Effector CD8-positive, alpha-beta T cell (primary cell): ENCODE data around the gene TSPAN9.

ENCODE experiments used
- DNase-seq: peaks from one replicate; lab custom pipeline; 2025; lab: John Stamatoyannopoulos, UW

TSPAN9 gene

DNA sequence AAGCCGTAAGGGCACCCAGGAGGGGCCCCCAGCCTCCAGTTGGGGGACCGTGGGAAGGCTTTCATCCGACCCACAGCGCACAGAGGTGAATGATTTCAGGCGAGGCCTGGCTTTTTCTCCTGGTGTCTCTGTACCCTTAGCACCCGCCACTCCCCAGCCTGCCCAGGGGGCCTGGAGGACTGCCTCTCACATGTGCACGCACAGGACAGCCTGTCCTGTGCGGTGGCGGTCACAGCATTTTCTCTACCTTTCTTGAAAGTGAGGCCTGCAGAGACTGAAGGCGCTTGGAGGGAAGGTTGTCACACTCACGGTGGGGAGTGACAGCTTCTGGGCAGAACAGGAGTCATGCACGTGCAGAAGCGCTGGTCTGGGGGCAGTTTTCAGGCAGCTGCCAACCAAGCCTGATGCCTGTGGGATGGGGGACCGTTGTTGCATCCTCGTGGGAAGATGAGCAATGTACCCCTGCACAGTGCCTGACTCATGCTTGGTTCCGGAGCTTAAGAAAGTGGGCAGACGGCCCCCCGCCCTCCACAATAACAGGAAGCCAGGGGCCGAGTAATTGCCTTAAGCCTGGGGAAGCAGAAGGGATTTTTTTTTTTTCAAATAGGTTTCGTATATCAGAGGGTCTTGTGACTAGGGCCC is 148.1 kb downstream of the TSPAN9 start:
- DNase-seq = no peak

DNA sequence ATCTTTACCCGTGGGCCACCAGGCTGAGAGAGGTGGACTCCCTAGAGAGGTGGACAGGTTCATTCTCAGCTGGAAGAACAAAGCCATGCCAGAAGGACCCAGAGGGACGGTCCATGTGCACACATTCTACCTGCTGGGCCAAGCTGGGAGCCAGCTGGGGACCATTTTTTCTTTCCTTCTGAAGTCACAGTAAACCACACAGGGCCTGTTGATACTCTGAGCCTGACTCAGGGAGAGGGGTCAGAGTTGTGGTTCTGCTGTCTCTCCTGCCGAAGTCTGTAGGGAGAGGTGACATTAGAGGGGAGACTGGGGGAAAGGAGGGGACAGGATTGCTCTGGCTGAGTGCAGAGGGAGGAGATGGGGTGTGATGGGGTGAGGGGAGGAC is 148.6 kb downstream of the TSPAN9 start:
- DNase-seq = no peak

DNA sequence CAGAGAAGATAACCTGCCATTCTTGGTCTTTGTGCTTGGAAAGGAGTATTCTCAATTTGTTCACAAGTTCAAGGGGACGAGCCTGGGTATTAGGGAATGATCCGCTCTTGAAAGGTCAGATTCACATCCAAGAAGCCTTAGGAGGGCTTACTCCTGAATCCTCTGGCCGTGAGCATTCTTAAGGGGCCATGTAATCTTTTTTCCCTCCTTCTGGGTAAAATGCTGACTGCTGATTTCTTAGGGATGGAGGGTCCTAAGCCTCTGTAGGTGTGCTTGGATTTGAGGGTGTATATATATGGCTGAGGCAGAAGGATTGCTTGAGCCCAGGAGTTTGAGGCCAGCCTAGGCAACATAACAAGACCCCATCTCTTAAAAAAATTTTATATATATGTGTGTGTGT is 149.1 kb downstream of the TSPAN9 start:
- no peak for DNase-seq

DNA sequence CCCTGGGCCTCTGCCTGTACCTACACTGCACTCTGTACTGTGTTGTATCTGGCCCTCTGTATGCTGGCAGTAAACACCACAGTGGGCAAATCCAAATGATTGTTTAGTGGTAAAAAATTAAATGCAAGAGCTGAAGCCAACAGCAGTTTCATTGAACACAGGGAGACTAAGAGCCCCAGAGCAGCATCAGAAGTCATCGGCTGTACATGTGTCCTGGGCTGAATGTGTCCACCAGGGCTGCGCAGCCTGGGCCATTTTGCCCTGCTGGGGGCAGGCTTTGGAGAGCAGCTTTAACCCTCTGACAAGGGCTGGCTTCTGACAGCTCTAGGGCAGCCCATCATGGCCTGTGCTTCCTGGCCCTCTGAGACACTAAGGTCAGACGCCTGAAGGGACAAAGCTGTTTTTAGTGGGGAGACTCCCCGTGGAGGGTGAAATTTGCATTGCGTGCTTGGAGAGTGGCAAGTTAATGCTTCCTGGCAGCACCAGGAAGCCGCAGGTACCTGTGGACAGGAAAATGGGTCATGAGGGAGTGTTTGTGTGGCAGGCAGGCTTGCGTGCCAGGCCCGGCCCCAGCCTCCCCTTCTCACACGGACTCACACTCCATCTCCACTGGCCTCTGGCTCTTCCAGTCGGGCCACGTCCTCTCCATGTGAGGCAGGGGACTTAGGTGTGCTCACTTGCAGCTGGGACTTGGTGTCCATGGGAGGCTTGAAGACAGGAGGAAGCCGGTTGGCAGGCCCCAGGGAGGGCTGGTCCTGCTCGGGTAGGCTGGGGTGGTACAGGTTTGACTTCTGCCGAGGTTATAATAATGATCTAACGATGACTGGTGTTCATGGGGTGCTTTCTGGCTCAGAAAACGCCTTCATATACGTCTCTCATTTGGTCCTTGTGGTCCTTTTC is 150.1 kb downstream of the TSPAN9 start:
- DNase-seq = no peak

DNA sequence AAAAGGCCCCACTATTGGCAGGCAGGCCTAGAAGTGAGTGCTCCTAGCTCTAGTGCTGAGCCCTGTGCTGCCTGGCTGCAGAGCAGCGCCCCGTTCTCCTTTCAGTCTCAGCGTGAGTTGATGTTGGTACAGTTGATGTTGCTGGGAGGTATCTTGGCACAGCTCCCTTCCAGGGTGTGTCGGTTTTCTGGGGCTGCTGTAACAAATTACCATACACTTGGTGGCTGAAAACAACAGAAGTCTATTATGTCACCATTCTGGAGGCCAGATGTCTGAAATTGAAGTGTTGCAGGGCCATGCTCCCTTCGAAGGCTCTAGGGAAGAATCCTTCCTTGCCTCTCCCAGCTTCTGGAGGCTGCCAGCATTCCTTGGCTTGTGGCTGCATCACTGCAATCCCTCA is 151.4 kb downstream of the TSPAN9 start:
- DNase-seq = no peak

DNA sequence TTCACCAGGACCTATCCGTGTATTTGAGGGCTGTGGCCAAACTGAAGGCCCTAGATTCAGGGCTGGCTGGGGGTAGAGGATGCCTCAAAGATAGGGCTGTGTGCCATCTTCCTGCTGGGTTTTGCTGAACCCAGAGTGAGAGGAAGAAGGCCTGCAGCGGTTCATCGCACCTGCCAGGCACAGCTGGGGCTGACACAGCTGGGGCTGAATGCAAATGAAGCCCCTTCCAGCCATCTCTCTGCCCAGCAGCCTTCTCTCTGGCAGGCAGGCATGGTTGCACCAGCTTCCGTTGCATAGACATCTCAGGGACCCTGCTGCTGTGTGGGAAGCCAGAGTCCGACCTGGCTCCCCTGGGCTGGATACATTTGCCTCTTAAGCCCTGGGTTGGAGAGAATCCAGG is 152.4 kb downstream of the TSPAN9 start:
- DNase-seq = no peak

DNA sequence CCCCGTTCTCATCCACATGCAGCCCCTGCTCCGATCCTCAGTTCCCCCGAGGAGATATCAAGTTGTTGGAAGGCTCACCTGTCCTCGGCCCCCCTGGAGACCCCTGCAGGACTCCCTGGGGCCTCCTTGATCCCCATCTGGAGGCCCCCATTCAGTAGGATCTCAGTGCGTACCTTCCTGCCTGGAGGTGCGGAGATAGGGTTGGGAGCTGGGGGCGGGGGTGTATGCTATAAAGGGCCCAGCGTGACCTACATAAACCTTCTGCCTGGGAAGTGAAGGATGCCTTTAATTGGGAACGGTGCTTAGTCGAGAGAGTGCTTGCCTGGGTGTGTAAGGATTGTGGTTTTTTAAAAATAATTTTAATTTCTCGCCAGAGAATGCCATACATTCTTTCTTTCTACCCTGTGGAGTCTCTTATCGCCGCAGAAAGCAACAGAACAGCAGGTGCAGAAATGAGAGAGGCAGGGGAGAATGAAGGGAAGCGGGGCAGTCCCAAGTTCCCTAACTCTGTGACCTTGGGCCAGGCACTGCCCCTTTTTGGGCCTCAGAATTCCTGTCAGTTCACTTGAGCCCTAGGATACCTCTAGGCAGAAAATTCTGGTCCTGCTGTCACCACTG is 153.7 kb downstream of the TSPAN9 start:
- DNase-seq = no peak

DNA sequence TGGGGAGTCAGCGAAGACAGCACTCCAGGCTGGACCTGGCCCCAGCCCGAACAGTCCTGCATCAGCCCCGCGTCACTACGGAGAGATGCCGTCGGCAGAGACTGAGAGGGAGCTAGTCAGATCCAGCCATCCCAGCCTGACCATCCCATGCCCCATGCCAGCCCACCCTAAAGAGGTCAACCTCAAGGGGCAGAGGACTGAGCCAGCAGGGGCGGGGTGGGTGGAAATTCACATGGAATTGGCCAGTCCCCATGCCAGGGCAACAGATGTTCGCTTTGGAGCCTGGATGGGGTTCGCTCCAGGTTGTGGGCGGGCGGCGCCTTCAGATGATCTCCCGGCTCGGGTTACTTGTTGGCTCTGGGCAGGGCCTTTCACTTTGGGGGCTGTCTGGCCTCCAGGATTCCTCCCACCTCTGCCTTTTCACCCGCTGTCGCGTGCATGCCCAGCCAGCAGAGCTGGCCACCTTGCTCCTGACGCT is 154.3 kb downstream of the TSPAN9 start:
- DNase-seq = no peak

DNA sequence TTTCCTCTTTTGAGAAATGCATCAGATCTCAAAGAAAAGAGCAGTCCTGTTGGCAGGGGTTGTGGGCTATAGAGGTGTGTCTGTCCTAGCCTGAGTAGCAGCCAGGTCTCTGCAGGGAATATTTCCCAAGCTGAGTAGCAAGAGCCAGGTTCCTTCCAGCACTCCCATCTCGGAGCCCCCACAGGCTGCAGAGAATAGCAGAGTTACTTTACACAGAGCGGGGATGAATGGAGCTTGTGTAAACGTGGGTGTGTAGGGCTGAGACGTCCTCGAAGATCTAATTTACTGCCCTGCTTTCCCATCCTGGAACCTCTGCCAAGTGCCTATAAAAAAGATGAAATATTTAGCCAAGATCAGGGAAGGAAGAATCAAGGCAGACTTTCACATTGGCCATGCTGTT is 156.6 kb downstream of the TSPAN9 start:
- DNase-seq = no peak

DNA sequence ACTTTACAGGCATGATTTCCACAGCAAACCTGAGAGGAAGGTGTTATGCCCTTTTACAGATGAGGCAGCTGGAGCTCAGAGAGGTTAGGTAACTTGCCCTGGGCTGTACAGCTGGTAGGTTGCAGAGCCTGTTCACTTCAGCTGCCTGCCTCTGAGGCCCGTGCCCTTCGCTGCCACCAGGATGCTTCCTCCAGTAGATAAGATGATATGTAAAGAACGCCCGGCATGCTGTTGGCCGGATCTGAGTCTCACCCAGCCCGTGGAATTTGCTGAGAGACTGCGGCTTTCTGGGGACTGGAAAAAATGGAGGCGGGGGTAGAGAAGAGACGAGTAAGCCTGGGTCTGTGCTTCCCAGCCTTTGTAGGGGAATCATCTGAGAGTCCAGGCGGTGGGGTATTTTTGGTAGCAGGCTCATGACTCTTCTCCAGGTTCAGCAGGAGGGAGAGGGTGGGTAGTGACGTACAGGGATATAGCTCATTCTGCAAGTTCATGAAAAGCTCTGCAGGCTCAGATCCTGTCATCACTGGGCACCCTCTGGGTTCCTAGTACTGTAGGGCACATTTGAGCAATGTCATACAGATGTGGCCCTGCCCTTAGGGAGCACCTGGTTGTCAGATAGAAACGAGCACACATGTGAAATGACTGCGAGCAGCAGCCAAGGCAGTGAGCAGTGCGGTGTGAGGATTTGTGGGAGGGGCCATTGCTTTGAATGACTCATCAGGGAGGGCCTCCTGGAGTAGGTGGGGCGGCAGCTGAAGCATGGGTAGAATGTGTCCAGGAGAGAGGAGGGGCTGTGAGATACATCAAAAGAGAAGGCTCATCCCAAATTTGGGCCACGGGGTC is 159.4 kb downstream of the TSPAN9 start:
- DNase-seq = no peak

DNA sequence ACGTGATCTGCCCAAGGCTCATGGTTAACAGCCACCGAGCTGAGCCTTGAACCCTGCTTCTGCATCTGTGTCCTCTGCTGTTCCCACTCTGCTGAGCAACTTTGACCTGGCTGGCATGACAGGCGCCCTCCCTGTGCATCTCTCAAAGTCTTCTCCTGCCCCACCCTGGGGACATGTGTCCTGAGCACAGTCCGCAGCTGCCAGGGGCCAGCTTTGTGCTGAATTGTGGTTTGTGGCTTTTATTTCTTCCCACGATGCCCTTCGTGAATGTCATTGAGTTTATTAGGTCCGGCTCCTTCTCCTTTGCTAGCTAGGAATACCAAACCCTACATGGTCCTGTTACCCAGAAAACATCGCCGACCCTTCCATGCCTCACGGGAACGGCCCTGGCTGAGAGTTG is 161.0 kb downstream of the TSPAN9 start:
- DNase-seq = no peak

DNA sequence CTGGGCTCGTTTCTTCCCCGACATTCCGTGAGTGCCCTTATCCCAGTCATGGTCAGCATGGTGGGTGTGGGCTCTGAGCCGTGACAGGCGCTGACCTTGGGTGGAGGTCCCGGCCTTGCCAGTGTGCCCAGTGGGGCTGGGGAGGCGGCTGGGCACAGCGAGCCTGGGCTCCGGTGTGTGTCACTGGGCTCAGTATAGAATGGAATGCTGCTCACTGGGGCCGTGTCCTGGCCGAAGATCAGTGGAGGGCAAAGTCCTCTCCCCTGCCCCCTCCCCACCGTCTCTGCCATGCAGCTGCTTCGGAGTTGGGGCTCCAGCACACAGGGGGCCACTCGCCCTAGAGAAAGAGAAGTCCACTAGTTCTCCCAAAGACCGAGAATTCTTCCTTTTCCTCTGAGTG is 164.4 kb downstream of the TSPAN9 start:
- no peak for DNase-seq

DNA sequence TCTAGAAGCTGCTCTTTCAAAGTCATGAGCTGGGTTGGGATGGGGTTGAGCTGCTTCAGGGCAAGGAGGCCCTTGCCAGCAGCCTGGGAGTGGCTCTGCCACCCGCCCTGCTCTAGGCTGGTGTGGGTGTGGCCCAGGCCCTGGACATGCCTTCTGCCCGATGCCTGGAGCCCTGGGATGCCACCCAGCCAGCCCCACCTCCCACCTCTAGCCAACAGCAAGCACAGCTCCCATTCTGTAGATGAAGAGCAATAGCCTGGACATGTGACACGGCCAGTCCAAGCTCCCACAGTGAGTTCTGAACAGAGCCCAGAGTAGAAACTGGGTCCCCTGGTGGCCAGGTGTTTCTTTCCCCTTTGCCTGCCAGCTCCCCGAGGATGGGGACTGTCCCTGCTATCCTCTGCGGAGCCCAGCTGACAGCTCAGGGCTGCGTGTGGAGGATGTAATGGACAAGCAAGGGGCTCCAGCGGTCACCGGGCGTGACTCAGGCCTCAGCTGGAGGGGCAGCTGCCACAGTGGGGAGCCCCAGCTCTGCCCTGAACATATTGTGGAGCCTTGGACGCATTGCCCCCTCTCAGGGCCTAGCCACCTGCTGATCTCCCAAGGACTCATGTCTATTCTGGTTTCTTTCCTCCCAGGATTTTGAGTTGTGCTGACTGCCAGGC is 165.2 kb downstream of the TSPAN9 start:
- DNase-seq = no peak

DNA sequence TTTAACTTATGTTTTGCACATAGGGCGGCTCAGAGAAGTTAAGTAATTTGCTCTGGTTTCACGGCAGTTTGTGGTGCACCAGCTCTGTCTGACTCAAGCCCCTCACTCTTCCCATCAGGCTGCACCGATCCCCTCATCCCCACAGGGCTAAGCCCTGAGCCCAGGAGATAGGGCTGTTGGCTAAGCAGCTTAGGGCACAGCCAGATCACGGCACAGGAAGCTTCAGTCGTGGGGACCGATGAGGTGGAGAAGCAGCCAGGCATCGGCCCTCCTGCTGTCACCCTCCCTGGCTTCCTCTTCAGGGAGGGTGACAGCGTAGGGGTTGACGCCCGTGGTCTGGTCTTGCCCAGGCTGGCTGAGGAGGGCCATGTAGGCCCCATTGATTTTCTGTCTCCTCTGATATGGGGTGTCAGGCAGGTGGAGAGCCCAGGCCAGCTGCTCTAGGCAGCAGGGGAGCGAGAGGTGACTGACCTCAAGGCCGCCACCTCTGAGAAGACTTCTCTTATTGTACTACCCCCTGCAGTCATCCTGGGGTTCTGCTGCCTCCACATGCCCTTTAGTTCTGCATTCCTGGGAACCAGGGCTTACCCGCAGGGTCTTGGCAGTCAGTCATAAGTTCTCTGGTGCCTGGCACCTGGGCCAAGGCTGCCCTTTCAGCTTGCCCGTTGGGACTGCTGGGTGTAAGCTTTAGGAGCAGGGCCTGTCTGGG is 166.4 kb downstream of the TSPAN9 start:
- DNase-seq = no peak

DNA sequence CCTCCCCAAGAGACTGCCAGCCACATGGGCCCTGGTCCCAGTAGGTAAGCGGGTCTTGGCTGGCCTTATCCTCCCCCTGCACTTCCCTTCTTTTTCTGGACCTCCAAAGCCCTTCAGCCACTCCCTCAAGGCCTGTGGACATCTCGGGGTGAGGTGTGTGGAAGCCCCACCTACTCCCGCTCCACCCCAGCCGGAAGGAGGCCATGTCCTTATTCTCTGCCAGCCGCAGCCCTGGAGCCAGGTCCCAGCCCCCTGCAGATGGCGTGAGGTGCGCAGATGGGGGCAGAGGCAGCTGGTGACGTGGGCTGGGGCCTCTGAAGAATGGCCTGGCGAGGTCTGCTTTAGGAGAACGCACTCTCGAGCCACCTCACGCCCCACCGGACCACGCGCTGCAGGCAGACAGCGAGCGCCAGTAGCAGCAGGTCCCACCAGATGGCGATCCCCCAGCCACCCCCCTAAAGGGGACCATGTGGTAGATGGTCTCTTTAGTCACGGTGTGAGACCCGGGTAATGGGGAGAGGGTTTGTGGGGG is 167.1 kb downstream of the TSPAN9 start:
- DNase-seq = no peak

DNA sequence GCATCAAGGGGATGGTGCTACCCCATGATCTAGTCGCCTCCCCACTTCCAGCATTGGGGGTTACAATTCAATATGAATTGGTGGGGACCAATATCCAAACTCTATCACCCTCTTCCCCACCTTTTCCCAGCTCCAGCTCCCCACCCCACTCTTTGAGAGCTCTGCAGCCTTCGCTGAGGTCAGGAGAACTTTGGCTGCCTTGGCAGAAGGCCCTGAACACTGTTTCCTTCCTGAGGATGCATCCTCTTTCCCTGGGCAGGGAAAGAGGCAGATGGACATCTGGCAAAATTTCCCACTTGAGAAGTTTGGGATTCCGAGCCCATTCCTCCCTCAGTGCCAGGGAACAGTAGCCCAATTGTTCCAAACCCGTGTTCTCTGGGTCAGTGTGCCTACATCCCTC is 169.1 kb downstream of the TSPAN9 start:
- DNase-seq = no peak

DNA sequence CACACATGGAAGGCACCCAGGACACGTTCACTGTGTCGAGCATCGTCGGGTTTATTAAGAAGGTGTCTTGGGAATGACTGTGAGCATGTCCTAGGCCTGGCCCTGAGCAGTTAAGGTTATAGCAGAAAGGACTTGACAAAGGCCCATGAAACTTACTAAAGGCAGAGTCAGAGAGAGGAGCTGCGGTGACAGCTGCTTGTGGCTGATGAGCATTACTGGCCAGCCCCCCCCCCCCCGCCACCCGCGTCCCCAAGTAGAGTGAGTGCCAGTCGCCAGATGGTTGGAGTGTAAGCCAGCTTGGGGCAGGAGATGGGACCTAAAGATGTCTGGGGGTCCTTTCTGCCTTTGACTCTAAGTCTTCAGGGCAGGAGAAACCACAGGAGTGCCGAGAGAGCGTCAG is 169.9 kb downstream of the TSPAN9 start:
- DNase-seq = no peak

DNA sequence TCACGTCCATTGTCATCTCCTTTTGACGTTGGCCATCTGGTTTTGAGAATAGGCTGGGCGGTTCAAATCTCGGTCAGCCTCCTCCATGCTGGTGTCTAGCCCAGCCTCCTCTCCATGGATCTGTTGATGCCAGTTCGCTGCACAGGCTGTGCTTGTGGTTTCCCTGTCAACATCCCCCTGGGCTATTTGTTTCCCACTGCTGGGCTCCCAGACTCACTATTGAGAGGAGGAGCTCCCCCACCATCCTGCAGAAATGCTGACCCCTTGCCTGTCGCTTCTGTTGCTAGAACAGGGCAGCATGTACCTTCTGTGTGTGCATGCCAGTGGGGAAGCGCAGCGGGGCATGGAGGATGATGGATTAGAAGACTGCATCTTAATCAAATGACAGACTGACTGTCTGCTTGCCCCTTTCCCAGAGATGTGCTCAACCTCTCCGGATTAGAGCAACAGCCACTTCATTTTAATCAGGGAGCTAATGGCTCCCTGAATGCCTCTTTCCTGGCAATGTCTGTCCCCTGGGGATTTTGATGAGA is 170.5 kb downstream of the TSPAN9 start:
- no peak for DNase-seq

DNA sequence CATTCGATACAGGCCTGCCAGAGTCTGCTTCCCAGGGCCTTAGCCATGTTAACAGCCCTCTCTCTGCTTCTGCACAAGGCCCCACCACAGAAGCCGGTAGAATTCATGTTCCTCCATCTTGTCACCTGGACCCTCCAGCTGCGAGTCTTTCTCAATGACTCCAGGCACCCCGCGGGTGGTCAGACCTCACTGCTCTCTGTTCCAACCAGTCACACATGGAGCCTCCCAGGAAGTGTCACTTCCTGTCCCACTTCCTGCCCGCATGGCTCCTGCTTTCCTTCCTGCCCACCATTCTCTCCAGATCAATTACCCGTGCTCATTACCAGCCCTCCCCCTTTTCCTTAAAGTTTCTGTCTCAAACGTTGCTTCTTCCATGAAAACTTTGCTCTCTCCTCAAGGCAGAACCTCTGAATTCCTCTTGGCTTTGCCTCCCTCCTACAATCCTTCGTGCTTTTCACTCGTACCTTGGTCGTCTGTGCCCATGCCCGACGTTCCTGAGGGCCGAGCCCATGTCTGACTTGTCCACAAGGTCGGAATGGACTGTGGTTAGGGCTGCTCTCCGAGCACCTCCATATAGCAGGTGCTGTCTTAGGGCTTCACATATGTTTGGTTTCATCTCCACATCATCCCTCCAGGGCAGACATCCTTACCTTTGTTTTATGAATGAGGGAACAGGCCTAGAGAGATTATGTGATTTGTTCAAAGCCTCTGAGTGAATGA is 172.1 kb downstream of the TSPAN9 start:
- no peak for DNase-seq

DNA sequence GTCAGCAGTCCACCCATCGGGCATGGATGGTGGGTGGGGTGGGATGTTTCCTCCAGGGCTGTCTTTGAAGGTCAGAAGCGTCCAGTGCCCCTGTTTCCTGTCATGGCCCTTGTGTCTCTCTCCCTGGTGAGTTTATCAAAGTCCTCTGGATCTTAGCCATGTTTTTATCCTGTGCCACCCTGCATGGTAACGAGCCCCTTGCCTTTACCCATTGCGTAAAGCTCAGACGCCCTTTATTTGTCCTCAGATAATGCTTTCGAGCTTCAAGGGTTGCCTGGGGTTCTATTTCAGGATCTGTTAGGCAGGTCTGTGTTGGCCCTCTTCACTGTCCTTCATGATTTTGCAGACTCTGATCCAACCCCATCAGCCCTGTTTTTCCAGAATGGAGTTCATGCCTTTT is 172.9 kb downstream of the TSPAN9 start:
- no peak for DNase-seq
